Choroid plexus epithelial cell (primary cell): ENCODE results near the gene BBLN.

Experiments
- DNase-seq: peaks from one replicate; pipeline ENCODE4 v3.0.0-alpha.2; 2010; ENCODE audit warnings: low read depth
- H3K4me3 ChIP-seq: 2 replicates; pipeline ENCODE4 v1.5.1; 2011; ENCODE audit warnings: low read depth, mild to moderate bottlenecking, control low read depth, low read length, moderate library complexity
- CTCF ChIP-seq: conservative IDR thresholded peaks from 2 replicates; pipeline ENCODE4 v1.5.1; 2011; ENCODE audit warnings: low read depth, mild to moderate bottlenecking, control low read depth, inconsistent platforms, low read length, moderate library complexity

The BBLN gene

GRCh38 chr9:128121924-128122808 is 37.9 kb upstream of the BBLN start:
- no peak overlapping the region for H3K4me3 ChIP-seq
- TF ChIP-seq CTCF, result no peak
- DNase-seq, result no peak

GRCh38 chr9:128122809-128123175 is 37.3 kb upstream of the BBLN start:
- no peak for DNase-seq
- no peak overlapping the region for H3K4me3 ChIP-seq
- no peak for TF ChIP-seq CTCF

GRCh38 chr9:128123451-128124080 is 36.5 kb upstream of the BBLN start:
- no peak for TF ChIP-seq CTCF
- no peak for DNase-seq
- H3K4me3 ChIP-seq, result no peak overlapping the region

GRCh38 chr9:128124451-128124850 is 35.6 kb upstream of the BBLN start:
- DNase-seq, result no peak
- no peak for TF ChIP-seq CTCF
- no peak overlapping the region for H3K4me3 ChIP-seq

GRCh38 chr9:128124873-128125579 is 35.0 kb upstream of the BBLN start:
- TF ChIP-seq CTCF, result peak; percentile 80
- H3K4me3 ChIP-seq, result no peak overlapping the region
- peak; percentile 78 for DNase-seq

- DNase-seq, result peak; percentile 43
- peak overlapping the region; percentile 23 for H3K4me3 ChIP-seq
- TF ChIP-seq CTCF, result no peak
These were observed 34.3 kb upstream of the BBLN start for GRCh38 chr9:128125580-128126354.
